GM19035 (cell line): Measurements from ENCODE around the gene DUSP22.
A peak's percentile ranks its signal among the peaks of the same experiment; 100 is the strongest.
"Not testable (repeated sequence)": the region's sequence is repeated elsewhere in the genome, so short reads cannot be mapped to it uniquely, and the experiment has no call there.

Experiments used
- ATAC-seq: cut with Tn5 transposase; IDR thresholded peaks from one replicate; pipeline ENCODE4 v1.9.1; 2021; ENCODE audit not compliant: unreplicated experiment

Gene DUSP22

DNA sequence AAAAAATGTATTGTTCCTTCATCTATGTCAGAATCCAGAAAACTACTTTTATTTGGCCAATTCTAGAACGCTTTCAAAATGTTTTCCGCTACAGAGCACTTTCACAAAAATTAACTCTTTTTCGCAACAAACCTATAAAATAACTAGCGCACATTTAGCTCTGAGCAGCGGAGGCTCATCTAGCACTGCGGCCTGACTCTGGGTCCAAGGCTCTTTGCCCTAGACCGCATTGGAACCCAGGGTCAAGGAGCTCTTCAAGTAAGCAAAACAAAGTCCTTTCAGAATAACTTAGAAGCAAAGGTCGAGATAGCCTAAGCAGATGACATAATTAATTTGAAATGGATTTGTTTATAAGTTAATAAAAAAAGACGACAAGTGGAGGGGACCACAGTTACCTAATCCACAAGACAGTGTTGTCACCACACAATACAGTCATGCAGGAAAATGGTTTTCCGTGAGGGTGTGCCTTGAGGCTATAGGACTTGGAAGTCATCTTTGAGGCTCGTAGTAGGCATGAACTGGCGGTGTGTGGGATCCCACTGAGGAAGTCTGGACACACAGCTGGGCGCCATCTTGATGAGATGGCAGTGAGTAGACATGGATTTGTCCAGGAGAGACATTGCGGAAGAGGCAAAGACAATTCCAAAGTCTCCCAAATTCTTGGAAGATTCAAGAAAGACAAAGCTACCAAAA is 70.1 kb downstream of the DUSP22 start:
- no peak for ATAC-seq

DNA sequence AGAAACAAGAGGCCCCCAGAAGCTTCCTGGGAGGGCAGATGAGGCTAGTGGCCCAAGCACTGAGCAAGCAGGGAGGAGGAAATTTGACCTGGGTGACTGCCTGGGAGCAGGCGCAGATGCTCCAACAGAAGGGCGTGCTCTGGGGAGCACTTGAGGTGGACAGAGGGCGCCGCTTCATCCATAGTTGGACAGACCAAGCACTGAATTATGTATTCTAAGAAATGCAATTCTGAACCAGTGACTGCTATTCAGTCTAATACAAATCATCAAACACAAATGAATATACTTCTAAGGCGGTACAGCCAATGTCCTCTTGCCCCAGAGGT is 70.6 kb downstream of the DUSP22 start:
- no peak for ATAC-seq

GRCh38 chr6:363291-363690 is 71.0 kb downstream of the DUSP22 start:
- no peak for ATAC-seq

GRCh38 chr6:363909-364308 is 71.6 kb downstream of the DUSP22 start:
- ATAC-seq: no peak

- ATAC-seq: peak; percentile 56
Observed at GRCh38 chr6:364609-365540, 72.6 kb downstream of the DUSP22 start.

GRCh38 chr6:365835-366234 is 73.5 kb downstream of the DUSP22 start:
- no peak for ATAC-seq

GRCh38 chr6:366389-367297 is 74.4 kb downstream of the DUSP22 start:
- ATAC-seq: no peak

DNA sequence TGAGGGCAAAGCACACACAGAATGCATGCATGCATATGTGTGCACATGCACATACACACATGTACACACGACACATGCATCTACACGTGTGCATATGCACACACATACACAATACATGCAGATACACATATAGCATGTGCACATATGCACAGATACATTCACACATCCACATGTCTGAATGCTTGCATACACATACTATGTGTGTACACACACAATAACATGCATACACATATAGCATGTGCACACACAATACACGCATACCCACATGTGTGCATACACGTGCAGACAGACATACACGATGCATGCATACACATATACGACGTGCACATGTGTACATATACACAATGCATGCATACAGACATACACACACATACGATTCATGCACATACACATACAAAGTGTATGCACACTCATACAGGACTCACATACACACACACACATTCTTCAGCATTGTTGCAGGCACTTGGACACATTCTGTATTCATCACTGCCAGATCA is 75.1 kb downstream of the DUSP22 start:
- ATAC-seq: no peak

DNA sequence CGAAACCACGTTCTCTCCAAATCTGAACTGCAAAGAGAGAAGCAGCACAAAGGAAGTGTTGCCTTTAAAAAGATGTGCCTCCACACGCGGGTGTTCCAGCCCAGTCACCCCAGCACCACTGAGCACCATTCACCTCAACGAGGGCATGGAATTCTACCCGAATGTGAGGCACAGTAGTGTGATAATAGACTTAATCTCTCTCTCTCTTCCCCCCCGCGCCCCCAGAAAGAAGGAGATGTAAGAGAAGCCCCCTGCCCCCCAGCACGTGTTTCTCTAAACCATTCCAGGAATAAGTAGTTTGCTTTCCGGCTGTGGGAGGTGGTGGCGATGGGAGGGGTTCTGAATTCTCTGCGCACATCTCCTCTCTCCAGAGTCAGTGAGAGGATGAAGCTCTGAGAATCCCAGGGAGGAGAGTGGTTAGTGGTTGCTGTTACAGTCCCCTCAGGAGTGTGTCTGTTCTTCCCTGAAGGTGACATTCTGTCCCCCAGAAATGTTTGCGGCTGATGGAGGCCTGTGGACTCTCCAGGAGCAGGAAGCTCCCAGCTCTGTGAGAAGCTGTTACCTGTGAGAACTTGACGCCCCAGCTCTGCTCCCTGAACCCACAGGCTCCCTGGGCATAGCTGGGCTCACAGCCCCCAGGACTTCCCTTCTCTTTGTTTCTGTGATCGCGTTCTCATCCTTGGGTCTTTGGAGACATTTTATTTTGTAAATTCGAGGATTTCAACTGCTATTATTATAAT is 75.8 kb downstream of the DUSP22 start:
- ATAC-seq: no peak

DNA sequence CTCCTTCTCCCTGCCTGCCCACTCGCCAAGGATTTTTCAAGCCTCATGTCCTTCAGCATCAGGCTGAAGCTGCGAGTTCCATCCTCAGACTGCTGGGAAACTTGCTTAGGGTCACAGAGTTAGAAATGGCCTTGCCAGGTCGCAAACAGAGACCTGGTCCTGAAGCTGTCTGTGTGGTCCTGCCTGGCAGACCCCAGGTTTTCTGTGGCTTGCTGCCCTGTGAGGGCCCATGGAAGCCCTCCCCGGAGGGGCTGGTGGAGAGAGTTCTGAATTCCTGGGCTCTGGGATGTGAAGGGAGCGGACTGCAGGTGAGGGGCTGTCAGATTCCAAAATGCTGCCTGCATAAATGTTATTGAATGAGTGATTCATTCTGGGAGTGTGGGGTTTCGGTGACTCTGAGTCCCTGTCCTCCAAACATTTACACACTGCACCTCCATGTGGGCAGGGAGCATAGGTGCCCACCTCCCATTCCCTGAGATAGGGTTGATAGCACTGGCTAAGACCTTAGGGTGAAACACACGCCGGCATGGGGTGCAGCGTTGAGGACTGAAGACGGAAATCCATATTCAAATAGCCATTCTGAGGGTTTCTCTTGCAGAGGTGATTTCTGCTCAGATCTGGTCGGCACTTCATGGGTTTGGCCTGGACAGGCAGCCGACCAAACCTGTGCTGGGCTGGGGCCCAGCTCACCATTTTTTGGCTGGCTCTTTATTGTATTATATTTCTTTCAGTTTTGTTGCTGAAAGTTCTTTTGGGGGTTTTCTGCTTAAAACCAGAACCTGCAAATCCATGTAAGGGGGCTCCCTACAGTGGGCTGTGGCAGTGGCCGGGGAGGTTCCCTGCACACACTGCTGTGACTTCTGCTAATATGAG is 77.5 kb downstream of the DUSP22 start:
- ATAC-seq: no peak

GRCh38 chr6:370555-370954 is 78.3 kb downstream of the DUSP22 start:
- no peak for ATAC-seq

GRCh38 chr6:371851-372250 is 79.6 kb downstream of the DUSP22 start:
- ATAC-seq: not testable (repeated sequence)

GRCh38 chr6:372336-372911 is 80.1 kb downstream of the DUSP22 start:
- peak; percentile 53 for ATAC-seq

- ATAC-seq: no peak
Observed at GRCh38 chr6:373031-373430, 80.7 kb downstream of the DUSP22 start.

DNA sequence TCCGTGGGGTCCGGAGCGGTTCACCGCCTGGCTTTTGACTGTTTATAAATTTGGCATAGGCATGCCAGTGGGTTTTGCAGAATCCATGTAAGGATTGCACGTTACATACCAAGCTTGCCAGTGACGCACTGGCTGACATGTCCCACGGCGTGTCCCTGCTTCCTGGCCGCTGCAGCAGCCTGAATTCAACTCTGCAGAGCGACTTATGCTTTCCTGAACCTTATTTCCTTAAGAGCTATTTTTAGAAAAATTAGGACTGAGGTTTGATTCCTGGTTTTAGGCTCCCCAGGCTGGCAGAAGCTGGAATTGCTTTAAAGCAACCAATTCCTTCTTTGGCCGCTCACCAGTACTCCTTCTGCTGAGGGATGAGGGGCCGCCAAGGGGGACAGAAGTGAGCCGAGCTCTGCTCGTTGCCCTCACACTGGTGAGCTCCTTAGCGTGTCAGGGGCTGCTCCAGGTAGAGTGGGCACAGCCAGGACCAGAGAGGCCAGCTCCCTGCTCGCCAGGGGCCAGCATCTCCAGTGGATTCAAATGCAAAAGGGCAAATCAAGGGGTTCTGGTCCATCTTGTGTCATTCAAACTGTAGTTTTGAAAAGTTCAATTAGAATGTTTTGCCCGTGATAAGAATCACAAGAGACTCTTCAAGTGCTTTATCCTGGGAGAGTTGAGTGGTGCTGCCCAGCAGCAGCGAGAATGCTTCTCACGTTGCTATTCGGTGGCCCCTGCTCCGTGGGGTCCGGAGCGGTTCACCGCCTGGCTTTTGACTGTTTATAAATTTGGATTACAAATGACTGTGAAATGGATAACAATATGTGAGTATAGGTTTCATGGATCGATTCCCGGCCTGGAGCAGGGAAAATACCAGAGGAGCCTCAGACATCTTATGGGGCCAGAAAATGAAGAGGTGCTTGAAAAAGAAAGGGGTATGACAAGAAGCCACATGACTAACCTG is 81.8 kb downstream of the DUSP22 start:
- no peak for ATAC-seq

GRCh38 chr6:374956-375355 is 82.7 kb downstream of the DUSP22 start:
- ATAC-seq: no peak

DNA sequence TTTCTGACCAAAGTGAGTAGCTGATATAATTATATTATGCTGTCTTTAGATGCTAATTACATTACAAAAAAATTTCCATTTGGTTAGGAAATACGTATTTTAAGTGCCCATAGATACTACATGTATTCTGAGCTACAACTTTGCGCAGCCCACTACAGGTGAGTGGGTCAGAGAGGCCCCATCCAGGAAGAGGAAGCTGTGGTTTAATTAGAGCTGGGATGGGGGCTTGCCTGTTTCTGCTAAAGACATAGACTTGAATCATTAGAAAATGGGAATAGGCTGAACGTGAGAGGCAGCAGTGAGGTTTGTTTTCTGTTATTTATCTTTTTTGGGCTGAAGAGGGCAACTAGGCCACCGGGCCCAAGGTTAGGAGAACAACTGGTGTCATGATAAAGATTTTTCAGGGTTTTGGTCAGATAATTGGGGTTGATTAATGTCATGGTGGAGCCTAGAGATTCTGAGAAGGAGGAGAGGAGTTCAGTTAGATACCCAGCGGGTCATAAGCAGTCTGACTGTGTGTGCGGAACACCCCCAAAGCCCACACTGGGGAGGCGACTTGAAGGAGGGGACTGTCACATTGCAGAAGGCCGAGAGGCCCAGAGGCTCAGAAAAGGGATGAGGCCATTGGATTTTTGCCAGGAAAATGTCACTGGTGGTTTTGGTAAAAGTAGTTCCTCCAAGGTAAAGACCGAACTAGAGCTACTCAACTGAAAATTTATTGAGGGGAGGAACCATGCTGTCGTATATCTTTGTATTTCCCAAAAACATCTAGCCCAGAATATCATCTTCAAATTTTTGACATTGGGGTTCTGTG is 84.7 kb downstream of the DUSP22 start:
- no peak for ATAC-seq
